HUES48 (cell line): ENCODE results near the gene NIN.

Source experiments
- H3K27ac ChIP-seq: one replicate; pipeline ENCODE4 v1.7.0; 2013; ENCODE audit warnings: low read depth, low read length, inconsistent platforms
- H3K27me3 ChIP-seq: 2 replicates; pipeline ENCODE4 v1.6.1; 2013; ENCODE audit warnings: mild to moderate bottlenecking, low read length; ENCODE audit not compliant: control insufficient read depth, insufficient read depth
- H3K36me3 ChIP-seq: 2 replicates; pipeline ENCODE4 v1.6.1; 2013; ENCODE audit warnings: low read length; ENCODE audit not compliant: control insufficient read depth, insufficient read depth
- H3K4me1 ChIP-seq: 2 replicates; pipeline ENCODE4 v1.6.1; 2013; ENCODE audit warnings: mild to moderate bottlenecking, low read length; ENCODE audit not compliant: control insufficient read depth, insufficient read depth
- H3K4me3 ChIP-seq: 2 replicates; pipeline ENCODE4 v1.5.1; 2013; ENCODE audit warnings: mild to moderate bottlenecking, low read depth, low read length
- H3K9ac ChIP-seq: 2 replicates; pipeline ENCODE4 v1.6.1; 2013; ENCODE audit warnings: mild to moderate bottlenecking, low read depth, low read length, moderate library complexity
- H3K9me3 ChIP-seq: 2 replicates; pipeline ENCODE4 v1.6.1; 2013; ENCODE audit warnings: low read length; ENCODE audit not compliant: control insufficient read depth, insufficient read depth

NIN gene

DNA sequence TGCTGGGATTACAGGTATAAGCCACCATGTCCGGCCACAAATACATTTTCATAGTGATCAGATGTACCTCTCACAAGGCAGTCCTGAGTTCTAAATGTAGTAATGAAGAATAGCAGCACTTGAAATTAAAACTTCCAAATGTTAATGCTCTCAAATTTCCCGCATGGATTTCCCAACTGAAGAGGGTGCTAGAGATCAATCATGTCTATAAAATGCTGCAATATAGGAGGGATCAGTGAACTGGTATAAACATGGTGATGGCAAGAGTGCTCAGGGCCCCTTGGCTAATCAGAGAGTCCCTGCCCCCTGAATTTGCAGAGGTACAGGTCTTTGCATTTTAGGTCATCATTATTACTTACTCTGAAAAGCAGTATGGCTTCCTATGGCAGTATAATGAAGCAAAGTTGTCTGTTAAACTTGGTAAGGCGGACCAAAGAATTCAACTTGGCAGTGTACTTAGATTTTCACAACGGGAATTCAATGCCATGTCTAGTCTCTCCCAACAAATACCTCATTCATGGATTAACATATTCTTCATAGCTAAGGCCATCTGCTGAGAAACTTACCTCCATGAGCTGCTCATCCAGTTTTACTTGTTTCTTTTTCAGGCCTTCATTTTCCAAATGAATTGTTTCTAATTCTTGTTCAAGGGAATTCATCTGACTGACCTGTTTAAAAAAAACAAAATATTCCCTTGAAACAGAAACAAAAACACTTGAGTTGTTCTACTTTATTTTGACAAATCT lies 95.8 kb downstream of the NIN start:
- Histone ChIP-seq H3K4me3 (no peak overlapping the region), H3K4me1 (no peaks in the 10 kb centered on the region), H3K9ac (no peak overlapping the region), H3K27me3 (no peaks in the 10 kb centered on the region), H3K36me3 (peaks cover 26% of the 10 kb centered on the region), H3K9me3 (no peaks in the 10 kb centered on the region), H3K27ac (no peak overlapping the region)

- Histone ChIP-seq H3K36me3 (peaks cover 27% of the 10 kb centered on the region), H3K27me3 (no peaks in the 10 kb centered on the region), H3K9me3 (no peaks in the 10 kb centered on the region; the same call in 1 of the 2 replicates), H3K4me1 (no peaks in the 10 kb centered on the region), H3K27ac (no peak overlapping the region), H3K9ac (no peak overlapping the region), H3K4me3 (no peak overlapping the region)
Measured at GRCh38 chr14:50733494-50733893, 97.5 kb downstream of the NIN start.

GRCh38 chr14:50728836-50729235 lies 102.1 kb downstream of the NIN start:
- peaks cover 25% of the 10 kb centered on the region for H3K36me3 ChIP-seq
- no peaks in the 10 kb centered on the region; the same call in 1 of the 2 replicates for H3K9me3 ChIP-seq
- no peak overlapping the region for H3K4me3 ChIP-seq
- H3K27ac ChIP-seq: no peak overlapping the region
- H3K4me1 ChIP-seq: no peaks in the 10 kb centered on the region
- no peaks in the 10 kb centered on the region for H3K27me3 ChIP-seq
- no peak overlapping the region for H3K9ac ChIP-seq

- Histone ChIP-seq H3K9ac (no peak overlapping the region), H3K4me1 (no peaks in the 10 kb centered on the region), H3K36me3 (peaks cover 32% of the 10 kb centered on the region), H3K27ac (no peak overlapping the region), H3K4me3 (no peak overlapping the region), H3K9me3 (no peaks in the 10 kb centered on the region; the same call in 1 of the 2 replicates), H3K27me3 (no peaks in the 10 kb centered on the region)
Measured at GRCh38 chr14:50726372-50727107, 104.4 kb downstream of the NIN start.

- Histone ChIP-seq H3K9ac (no peak overlapping the region), H3K4me3 (no peak overlapping the region), H3K27ac (no peak overlapping the region), H3K4me1 (no peaks in the 10 kb centered on the region), H3K27me3 (no peaks in the 10 kb centered on the region), H3K36me3 (peaks cover 32% of the 10 kb centered on the region), H3K9me3 (no peaks in the 10 kb centered on the region; the same call in 1 of the 2 replicates)
Measured at GRCh38 chr14:50725761-50726160, 105.2 kb downstream of the NIN start.

- no peaks in the 10 kb centered on the region for H3K9me3 ChIP-seq
- no peak overlapping the region for H3K9ac ChIP-seq
- no peak overlapping the region for H3K4me3 ChIP-seq
Measured at GRCh38 chr14:50719911-50720759, 110.8 kb downstream of the NIN start.

DNA sequence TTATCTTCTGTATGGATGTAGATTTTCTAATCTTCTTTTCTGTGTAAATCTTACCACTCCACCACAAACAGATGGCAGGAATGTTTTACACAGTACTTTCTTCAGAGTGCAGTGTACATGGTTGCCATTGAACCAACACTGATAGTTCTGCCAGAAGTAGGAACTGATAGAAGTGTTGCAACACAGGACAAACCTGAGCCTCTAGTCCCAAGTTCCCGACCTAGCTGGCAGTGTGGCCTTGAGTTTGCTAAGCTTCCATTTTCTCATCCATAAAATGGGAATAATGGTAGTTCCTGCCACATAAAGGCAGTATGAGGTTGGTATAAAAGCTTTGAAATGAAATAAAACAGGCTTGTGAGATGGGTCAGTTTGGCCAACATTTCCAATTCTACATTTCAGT lies 112.0 kb downstream of the NIN start:
- no peaks in the 10 kb centered on the region for H3K27me3 ChIP-seq
- H3K9me3 ChIP-seq: no peaks in the 10 kb centered on the region
- H3K27ac ChIP-seq: no peak overlapping the region
- H3K4me3 ChIP-seq: no peak overlapping the region
- no peak overlapping the region for H3K9ac ChIP-seq
- H3K4me1 ChIP-seq: no peaks in the 10 kb centered on the region
- H3K36me3 ChIP-seq: peaks cover 7% of the 10 kb centered on the region

More at GRCh38 chr14:50719911-50720759, 110.8 kb downstream of the NIN start:
- Histone ChIP-seq H3K27ac (no peak overlapping the region), H3K4me1 (no peaks in the 10 kb centered on the region), H3K36me3 (peaks cover 7% of the 10 kb centered on the region), H3K27me3 (no peaks in the 10 kb centered on the region)

DNA sequence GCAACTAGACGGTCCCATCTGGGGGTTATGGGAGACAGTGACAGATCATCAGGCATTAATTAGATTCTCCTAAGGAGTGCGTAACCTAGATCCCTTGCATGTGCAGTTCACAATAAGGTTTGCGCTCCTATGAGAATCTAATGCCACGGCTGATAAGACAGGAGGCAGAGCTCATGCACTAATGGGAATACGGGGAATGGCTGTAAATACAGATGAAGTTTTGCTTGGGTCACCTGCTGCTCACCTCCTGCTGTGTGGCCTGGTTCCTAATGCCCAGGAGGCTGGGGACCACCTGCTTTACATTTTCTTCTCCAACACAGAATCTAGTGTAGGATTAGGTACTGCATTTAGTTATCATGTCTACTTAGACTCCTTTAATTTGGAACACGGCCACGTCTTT lies 113.2 kb downstream of the NIN start:
- Histone ChIP-seq H3K27ac (no peak overlapping the region), H3K9me3 (no peaks in the 10 kb centered on the region), H3K27me3 (no peaks in the 10 kb centered on the region), H3K9ac (no peak overlapping the region), H3K36me3 (no peaks in the 10 kb centered on the region), H3K4me3 (no peak overlapping the region), H3K4me1 (no peaks in the 10 kb centered on the region)

DNA sequence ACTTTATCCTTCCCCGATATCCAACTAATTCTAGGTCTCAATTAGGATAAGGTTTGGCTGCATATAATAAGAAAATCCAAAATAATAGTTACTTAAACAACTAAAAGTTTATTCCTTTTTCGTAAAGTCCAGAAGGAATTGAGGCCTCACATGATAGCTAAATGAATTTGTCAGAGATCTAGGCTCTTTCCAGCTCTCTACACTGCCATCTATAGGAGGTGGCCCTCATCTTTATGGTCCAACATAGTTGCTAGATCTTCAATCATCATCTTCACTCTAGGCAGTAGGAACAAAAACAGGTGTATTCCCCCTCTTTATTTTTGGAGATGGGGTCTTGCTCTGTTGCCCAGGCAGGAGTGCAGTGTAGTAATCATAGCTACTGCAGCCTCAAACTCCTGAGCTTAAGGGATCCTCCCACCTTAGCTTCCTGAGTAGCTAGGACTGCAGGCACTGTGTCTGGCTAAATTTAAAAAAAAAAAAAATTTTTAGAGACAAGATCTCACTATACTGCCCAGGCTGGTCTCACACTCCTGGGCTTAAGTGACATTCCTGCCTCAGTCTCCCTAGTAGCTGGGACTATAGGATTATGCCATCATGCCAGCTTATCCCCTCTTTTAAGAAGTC lies 116.4 kb downstream of the NIN start:
- H3K9me3 ChIP-seq: no peaks in the 10 kb centered on the region
- no peak overlapping the region for H3K9ac ChIP-seq
- H3K4me3 ChIP-seq: no peak overlapping the region
- H3K36me3 ChIP-seq: no peaks in the 10 kb centered on the region
- H3K27ac ChIP-seq: no peak overlapping the region
- no peaks in the 10 kb centered on the region for H3K4me1 ChIP-seq
- no peaks in the 10 kb centered on the region for H3K27me3 ChIP-seq

DNA sequence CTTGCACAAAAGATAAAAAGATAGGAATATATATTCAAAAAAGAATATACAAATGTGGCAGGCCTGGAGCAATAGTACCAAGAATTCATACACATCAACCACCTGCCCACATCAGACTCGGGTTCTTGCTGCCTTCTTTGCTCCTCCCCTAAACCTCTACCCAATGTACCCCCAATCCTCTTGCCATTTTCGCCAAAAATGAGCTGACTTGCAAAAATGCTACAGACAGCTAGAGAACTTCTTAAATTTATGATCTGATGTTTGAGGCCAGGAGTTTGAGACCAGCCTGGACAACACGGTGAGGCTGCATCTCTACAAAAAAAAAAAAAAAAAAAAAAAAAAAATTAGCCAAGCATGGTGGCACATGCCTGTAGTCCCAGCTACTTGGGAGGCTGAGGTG lies 119.9 kb downstream of the NIN start:
- H3K27me3 ChIP-seq: no peaks in the 10 kb centered on the region
- no peaks in the 10 kb centered on the region for H3K4me1 ChIP-seq
- H3K9ac ChIP-seq: no peak overlapping the region
- H3K36me3 ChIP-seq: no peaks in the 10 kb centered on the region
- no peak overlapping the region for H3K27ac ChIP-seq
- no peak overlapping the region for H3K4me3 ChIP-seq
- no peaks in the 10 kb centered on the region for H3K9me3 ChIP-seq
